HT1080 (cell line): ENCODE results near the gene TMEM176A. TPM values are rescaled to one million over a fixed set of nuclear protein-coding genes. Genes with fewer than 3 reads are reported as not detected.
A peak's percentile ranks its signal among the peaks of the same experiment; 100 is the strongest.

Experiments
- DNase-seq: peaks from one replicate; pipeline ENCODE4 v3.0.0-alpha.2; 2015; ENCODE audit warnings: low read depth
- total RNA-seq: library from RNA; depleted of rRNA; stranded (reverse); fragments of >200 nt; shearing (Covaris generic); gene quantifications from 2 replicates; pipeline ENCODE4 v1.2.3, GENCODE V29; 2014

The TMEM176A gene
- total RNA-seq, 1 experiment from 2014 or later, result not detected

DNA sequence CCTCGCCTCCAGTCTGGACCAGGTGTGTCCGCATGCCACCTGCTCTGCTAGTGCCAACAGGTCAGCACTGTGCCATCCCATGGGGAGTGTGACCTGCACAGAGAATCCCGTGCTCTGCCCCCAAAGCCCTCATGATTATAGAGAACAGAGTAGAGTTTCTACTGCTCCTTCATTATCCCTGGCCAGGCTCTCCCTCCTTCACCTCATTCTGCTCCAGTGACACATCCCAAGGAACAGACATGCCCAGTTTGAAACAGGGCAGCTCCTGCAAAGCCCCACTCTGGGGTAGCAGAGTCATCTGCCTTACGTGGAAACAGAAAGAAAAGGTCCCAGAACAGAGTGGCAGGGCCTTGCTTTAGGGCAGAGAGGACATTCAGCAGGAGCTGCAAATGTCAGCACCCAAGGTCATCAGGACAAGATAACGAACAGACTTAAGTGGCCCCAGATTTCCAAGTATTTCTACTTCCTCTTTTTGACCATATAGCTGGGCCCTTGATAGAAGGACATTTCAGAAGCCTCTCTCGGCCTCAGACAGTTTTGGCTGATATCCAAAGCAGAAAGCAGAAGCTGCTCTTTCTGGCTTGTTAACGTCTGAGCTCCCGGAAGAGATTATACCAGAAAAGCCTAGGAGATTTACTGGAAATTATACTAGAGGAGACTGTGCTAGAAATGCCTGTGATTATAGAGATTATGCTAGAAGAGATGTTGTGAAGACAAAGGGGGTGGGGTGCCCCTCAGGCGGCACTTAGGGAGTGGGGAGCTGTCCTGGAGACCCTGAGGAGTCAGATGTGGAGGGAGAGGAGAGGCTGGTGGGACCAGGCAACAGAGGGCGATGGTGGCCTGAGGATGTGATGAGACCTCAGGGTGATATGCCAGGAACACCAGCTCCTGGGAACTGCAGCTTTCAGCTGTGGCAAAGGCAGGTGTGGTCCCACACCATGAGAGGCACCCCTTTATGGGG lies 13.0 kb upstream of the TMEM176A start:
- DNase-seq, result no peak

GRCh38 chr7:150788474-150789269 lies 11.9 kb upstream of the TMEM176A start:
- no peak for DNase-seq

- DNase-seq, result no peak
Observed at GRCh38 chr7:150790416-150791075, 10.0 kb upstream of the TMEM176A start.

GRCh38 chr7:150791304-150791703 lies 9.3 kb upstream of the TMEM176A start:
- DNase-seq, result no peak

DNA sequence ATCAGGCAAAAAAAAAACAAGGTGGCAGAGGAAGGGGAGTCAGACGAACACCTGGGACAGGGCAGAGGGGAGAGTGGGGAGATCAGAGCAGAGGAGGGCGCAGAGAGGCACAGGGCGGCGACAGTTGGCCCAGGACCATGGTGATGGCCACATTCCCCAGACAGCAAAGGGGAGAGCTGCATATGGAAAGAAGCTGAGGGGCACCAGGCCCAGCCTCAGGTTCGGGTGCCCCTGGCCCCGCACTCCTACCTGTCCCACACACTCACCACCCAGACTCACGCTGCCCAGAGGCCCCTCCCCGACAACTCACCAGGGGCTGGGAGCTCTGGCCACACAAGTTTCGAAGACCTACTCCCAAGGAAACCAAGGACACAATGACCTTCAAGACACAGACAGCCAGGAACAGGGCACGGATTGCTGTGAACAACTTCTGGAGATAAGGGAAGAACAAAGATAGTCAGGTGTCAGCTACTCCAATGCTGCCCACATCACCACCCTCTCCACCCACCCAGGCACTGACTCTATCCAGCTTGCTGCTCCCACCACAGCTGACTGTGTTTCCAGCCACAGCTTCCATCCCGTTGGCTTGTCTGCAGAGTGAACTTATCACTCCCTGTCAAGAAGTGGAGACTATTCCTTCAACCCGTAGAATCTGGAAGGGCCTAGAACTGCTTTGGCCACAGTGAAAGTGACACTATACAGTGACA lies 8.7 kb upstream of the TMEM176A start:
- DNase-seq, result no peak

GRCh38 chr7:150793569-150794238 lies 6.9 kb upstream of the TMEM176A start:
- DNase-seq, result peak; percentile 54

DNA sequence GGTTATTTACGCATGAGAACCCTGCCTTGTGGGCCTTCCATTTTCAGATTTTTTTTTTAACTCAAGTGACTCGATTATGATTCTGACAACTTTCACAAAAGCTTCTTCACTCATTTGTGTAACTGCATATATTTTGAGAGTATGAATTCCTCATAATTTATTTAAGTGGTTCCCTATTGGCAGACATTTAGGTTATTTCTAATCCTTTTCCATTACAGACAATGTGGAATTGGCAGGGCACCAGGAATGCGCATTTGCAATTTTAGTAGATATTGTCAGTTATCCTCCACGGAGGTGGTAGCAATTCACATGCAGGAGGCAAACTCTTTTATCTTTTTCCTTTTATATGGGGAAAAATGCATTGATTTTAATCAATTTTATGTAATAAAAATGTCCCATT lies 2.9 kb upstream of the TMEM176A start:
- no peak for DNase-seq

- no peak for DNase-seq
Observed at GRCh38 chr7:150799156-150799555, 1.4 kb upstream of the TMEM176A start.

DNA sequence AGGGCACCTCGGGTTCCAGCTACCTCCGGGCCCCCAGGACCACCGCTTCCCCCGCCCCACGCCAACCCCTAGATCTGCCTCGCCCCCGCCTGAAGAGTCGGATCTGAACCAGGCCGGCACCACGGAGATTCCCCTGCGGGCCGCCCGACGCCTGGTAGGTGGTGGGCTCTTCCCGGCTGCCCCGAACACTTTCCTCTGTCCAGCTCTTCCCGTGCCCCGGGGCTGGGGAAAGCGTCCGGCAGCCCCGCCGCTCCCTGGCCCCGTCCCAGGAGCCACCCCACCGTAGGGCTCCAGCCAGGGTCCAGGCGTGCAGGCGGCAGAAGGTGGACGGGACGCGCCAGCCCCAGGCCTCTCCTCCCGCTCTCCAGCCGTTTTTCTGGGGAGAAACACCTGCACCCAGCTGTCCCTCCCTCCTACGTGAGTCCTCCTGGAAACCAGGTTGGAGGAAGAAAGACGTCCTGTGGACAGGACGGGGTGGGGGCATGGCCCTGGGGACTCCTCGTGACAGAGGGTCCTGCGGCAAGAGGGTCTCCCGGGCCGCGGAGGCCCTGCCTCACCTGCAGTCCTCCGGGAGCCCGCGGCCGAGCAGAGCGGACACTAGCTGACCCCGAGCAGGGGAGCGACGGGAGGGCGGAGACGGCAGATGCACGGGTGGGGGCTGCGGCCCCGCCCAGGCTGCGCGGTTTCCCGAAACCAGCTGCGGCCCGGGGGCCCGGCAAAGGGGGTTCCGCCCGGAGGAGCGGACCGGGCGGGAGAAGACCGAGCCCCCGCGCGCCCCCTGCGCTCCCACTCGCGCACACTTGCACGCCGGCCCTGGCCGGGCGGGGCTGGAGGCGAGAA lies 608 bp upstream of the TMEM176A start, which contains the start of gene TMEM176B:
Gene TMEM176B (minus strand): TSS at position 624 of the 840 bp plus-strand sequence. CDS start 3,795 bp downstream, outside the sequence.
- no peak for DNase-seq

DNA sequence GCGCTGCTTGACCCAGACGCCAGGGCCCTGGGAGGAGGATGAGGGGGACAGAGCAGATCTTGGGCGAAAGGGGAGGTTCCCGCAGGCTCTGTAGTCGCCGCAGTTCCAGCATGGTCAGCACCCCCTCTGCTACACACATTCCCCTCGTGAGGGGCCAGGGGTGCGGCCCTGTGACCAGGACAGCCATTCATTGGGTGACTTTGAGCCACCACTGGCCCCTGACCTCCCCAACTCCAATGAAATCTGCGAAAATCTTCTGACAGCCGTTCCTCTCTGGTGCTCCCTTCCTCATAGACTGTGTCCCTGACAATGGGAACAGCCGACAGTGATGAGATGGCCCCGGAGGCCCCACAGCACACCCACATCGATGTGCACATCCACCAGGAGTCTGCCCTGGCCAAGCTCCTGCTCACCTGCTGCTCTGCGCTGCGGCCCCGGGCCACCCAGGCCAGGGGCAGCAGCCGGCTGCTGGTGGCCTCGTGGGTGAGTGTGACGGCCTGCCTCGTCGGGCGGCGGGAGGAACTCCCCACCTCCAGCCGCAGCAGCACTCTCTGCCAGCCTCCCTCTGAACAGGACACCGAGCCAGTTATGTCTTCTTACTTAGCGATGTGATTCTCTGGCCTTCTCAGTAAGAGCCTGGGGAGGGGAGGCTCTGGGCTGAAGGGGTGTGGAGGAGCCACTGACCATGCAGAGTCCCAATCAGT lies 825 bp downstream of the TMEM176A start:
- no peak for DNase-seq

GRCh38 chr7:150801946-150802771 lies 1.6 kb downstream of the TMEM176A start:
- no peak for DNase-seq

DNA sequence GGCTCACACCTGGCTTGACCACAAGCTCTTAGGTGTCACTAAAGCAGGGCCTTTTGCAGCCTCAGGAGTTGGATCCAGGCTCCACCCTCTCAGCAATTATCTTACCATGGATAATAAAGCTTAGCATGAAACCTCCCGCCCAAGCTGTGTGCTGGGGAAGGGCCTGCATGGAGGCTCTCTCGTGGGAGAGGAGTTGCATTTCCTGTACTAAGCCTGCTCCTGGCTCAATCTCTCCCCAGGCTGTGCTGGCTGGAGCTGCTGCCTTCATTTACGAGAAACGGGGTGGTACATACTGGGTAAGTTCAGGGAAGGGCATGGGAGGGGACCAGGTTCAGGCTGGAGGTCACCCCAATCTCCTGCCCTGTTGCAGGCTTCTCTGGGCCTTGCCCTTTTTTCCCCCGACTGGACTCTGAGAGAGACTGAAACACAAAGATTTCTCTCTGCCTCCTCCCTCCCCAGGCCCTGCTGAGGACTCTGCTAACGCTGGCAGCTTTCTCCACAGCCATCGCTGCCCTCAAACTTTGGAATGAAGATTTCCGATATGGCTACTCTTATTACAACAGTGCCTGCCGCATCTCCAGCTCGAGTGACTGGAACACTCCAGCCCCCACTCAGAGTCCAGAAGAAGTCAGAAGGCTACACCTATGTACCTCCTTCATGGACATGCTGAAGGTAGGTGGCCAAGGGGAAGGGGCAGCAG lies 2.7 kb downstream of the TMEM176A start:
- no peak for DNase-seq

GRCh38 chr7:150804802-150805201 lies 4.2 kb downstream of the TMEM176A start:
- no peak for DNase-seq

GRCh38 chr7:150805864-150806263 lies 5.3 kb downstream of the TMEM176A start:
- DNase-seq, result no peak

GRCh38 chr7:150806454-150806853 lies 5.9 kb downstream of the TMEM176A start:
- DNase-seq, result no peak

GRCh38 chr7:150806863-150807262 lies 6.3 kb downstream of the TMEM176A start:
- DNase-seq, result no peak
